HFFc6 (cell line): ENCODE results near the gene SLC29A3. TPM values are rescaled to one million over a fixed set of nuclear protein-coding genes. Genes with fewer than 3 reads are reported as not detected.

Source experiments
- DNase-seq: peaks from one replicate; pipeline ENCODE4 v3.0.0-alpha.2; 2018
- H3K27ac Mint-ChIP-seq: 2 replicates; pipeline ENCODE4 v1.8.0; 2020; ENCODE audit warnings: mild to moderate bottlenecking, mixed read lengths
- H3K27me3 Mint-ChIP-seq: 2 replicates; pipeline ENCODE4 v1.8.0; 2021; ENCODE audit warnings: mild to moderate bottlenecking, moderate library complexity, mixed read lengths; ENCODE audit not compliant: insufficient read depth
- H3K36me3 Mint-ChIP-seq: 2 replicates; pipeline ENCODE4 v1.8.0; 2021; ENCODE audit warnings: low read depth, mixed read lengths
- H3K4me1 Mint-ChIP-seq: 2 replicates; pipeline ENCODE4 v1.8.0; 2020; ENCODE audit warnings: low read depth, mixed read lengths
- H3K4me3 Mint-ChIP-seq: 2 replicates; pipeline ENCODE4 v1.8.0; 2020; ENCODE audit warnings: mild to moderate bottlenecking, moderate library complexity, mixed read lengths
- H3K9me3 Mint-ChIP-seq: 2 replicates; pipeline ENCODE4 v1.8.0; 2020; ENCODE audit warnings: mild to moderate bottlenecking, mixed read lengths
- total RNA-seq, 6 experiments: library from RNA; stranded (reverse); fragmentation: NEBNext Ultra II Directional; extraction: Animal tissue kit (Norgen Biotek cat#: 25700); gene quantifications; 2 replicates in 1 of 6; 3 replicates in 5 of 6; pipeline ENCODE4 v1.2.3, GENCODE V29; 2021
- TF ChIP-seq, protein P1 (sequence below): fragments of 200-600 bp; sonication (generic); IDR thresholded peaks from 2 replicates; pipeline ENCODE4 v1.5.0; 2021; ENCODE audit warnings: antibody characterized with exemption, mild to moderate bottlenecking

The SLC29A3 gene
- total RNA-seq, 6 experiments from 2014 or later = 2.1 to 4.4 (median 2.7) TPM

DNA sequence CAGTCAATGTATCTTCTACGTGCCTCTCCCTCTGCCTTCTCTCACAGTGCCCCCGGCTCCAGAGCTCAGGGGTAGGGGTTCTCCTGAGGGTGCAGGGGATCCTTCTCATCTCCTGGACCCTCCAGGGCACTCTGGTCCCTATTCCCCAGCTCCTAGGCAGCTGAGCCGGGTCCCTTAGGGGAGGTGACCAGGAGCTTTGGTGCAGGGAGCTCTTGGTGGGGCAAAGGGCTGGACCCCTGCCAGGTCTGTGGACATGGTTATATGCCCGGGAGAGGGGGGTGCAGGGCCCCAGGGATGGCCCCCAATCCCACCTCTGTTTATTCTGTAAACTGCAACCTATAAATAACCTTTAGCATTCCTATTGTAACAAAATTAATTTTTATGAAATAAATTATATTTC is 16.6 kb upstream of the SLC29A3 start:
- Mint-ChIP-seq H3K9me3 (no peaks in the 10 kb centered on the region), H3K27ac (no peak overlapping the region), H3K4me3 (no peak overlapping the region), H3K4me1 (no peaks in the 10 kb centered on the region), H3K27me3 (peaks cover 3% of the 10 kb centered on the region), H3K36me3 (no peaks in the 10 kb centered on the region)
- no peak for DNase-seq
- TF ChIP-seq, protein P1, sequence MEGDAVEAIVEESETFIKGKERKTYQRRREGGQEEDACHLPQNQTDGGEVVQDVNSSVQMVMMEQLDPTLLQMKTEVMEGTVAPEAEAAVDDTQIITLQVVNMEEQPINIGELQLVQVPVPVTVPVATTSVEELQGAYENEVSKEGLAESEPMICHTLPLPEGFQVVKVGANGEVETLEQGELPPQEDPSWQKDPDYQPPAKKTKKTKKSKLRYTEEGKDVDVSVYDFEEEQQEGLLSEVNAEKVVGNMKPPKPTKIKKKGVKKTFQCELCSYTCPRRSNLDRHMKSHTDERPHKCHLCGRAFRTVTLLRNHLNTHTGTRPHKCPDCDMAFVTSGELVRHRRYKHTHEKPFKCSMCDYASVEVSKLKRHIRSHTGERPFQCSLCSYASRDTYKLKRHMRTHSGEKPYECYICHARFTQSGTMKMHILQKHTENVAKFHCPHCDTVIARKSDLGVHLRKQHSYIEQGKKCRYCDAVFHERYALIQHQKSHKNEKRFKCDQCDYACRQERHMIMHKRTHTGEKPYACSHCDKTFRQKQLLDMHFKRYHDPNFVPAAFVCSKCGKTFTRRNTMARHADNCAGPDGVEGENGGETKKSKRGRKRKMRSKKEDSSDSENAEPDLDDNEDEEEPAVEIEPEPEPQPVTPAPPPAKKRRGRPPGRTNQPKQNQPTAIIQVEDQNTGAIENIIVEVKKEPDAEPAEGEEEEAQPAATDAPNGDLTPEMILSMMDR = no peak

DNA sequence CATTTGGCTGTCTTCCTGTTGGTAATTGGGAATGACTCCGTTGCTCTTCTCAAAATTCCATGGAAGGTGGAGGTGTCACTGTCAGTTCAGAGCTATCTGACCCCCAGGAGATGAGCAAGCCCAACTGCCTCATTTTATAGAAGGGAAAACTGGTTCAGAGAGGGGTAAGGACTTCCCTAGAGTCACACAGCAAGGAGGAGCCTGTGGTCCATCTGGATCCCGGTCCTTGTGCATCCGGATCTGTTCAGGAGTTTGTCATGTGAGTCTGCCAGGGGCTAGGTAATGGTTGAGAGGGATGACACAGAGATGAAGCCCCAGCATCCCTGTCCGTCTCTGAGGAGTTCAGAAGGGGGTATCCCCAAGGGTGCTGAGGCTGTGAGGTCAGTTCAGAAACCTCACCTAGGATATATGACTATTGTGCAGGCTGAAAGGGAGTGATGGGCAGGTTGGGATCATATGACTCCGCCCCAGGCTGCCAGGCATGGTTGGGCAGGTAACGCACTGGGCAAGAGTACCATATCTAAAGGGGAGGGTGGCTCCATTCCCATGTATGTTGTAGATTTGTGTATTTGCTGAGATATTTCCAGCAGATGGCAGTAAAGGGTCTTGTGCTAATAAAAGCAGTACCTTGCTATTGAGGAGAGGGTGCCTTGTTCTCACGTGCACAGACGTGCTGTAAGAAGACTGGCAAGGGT is 16.0 kb upstream of the SLC29A3 start:
- Mint-ChIP-seq H3K9me3 (no peaks in the 10 kb centered on the region), H3K36me3 (no peaks in the 10 kb centered on the region), H3K27me3 (peaks cover 3% of the 10 kb centered on the region), H3K4me1 (no peaks in the 10 kb centered on the region), H3K27ac (no peak overlapping the region), H3K4me3 (no peak overlapping the region)
- TF ChIP-seq, protein P1 = peak; percentile 77
- peak; percentile 33 for DNase-seq

DNA sequence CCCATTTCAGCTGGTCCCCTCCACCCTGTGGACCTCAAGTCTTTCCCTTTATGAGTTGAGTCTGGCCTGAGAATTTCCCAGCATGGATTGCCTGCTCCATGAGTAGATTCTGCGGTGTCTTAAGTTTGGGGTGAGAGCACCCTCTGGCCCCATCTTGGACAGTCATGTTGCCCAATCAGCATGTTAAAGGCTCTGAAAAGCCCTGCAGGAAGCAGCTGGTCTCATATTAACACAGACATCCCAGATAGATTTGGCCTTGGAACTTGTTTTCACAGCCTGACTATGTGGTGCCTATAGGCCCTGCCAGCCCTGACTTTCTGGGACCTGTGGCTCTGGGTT is 15.5 kb upstream of the SLC29A3 start:
- TF ChIP-seq, protein P1 = peak; percentile 32
- H3K36me3 Mint-ChIP-seq = no peaks in the 10 kb centered on the region
- peaks cover 3% of the 10 kb centered on the region for H3K27me3 Mint-ChIP-seq
- H3K27ac Mint-ChIP-seq = no peak overlapping the region
- no peaks in the 10 kb centered on the region for H3K4me1 Mint-ChIP-seq
- no peak overlapping the region for H3K4me3 Mint-ChIP-seq
- no peaks in the 10 kb centered on the region for H3K9me3 Mint-ChIP-seq
- DNase-seq = no peak

DNA sequence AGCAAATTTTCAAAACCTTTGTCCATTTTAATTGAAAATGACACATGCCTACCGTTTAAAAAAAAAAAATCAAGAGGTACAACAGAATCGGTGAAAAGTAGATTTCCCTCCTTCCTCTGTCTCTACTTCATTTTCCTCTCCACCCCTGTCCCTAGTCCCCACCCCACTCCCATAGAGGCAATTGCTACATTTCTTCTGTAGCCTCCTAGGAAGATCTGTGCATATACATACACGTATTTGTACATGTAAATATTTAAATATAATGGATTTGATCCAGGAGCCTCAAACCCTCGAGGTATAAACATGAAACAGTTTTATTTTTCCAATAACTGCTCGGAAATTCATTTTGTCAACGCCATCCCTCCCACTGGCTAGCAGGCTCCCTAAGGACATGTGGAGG is 14.1 kb upstream of the SLC29A3 start:
- TF ChIP-seq, protein P1 = no peak
- Mint-ChIP-seq H3K4me1 (no peaks in the 10 kb centered on the region), H3K27me3 (peaks cover 4% of the 10 kb centered on the region), H3K36me3 (no peaks in the 10 kb centered on the region), H3K27ac (no peak overlapping the region), H3K9me3 (no peaks in the 10 kb centered on the region), H3K4me3 (no peak overlapping the region)
- DNase-seq = no peak

DNA sequence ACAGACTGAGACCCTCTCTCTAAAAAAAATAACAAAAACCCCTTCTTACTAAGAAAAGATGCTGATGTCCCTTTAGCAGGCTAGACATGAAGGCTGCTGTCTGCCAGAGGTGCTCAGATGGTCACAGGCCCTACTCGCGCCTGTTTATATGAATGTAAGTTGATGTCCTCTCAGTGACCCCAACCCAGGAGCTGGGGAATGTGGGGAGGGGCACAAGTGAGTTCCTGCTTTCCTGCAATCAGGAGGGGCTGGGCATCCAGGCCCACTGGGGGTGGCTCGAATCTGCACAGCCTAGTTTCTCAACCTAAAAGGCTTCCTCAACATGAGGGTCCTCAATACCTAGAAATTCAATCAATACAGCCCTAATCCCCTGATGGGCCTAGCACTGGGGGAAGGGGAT is 12.1 kb upstream of the SLC29A3 start:
- DNase-seq = no peak
- Mint-ChIP-seq H3K9me3 (no peaks in the 10 kb centered on the region), H3K27ac (no peak overlapping the region), H3K4me3 (no peak overlapping the region), H3K27me3 (peaks cover 6% of the 10 kb centered on the region), H3K36me3 (no peaks in the 10 kb centered on the region), H3K4me1 (no peaks in the 10 kb centered on the region)
- TF ChIP-seq, protein P1 = no peak
